OCI-LY1 (cell line): Measurements from ENCODE around the gene TPM1.

Experiments used
- H2AFZ ChIP-seq: fragments of 200-600 bp; sonication (generic), shearing (Covaris generic); 2 replicates; pipeline ENCODE4 v1.6.0; 2014; ENCODE audit warnings: antibody characterized with exemption, mild to moderate bottlenecking, low read length
- H3F3A ChIP-seq: fragments of 200-600 bp; sonication (generic), shearing (Covaris generic); 2 replicates; pipeline ENCODE4 v1.6.0; 2014; ENCODE audit warnings: mild to moderate bottlenecking, antibody characterized with exemption, low read length, moderate library complexity; ENCODE audit not compliant: insufficient read depth
- H3K27ac ChIP-seq: fragments of 200-600 bp; sonication (generic); 2 replicates; pipeline ENCODE4 v1.5.1; 2014; ENCODE audit warnings: low read length, mixed run types, mild to moderate bottlenecking, low read depth; ENCODE audit not compliant: poor library complexity, severe bottlenecking
- H3K27me3 ChIP-seq: fragments of 200-600 bp; sonication (generic); 2 replicates; pipeline ENCODE4 v1.6.0; 2014; ENCODE audit warnings: antibody characterized with exemption, mild to moderate bottlenecking, low read length, moderate library complexity; ENCODE audit not compliant: insufficient read depth
- H3K36me3 ChIP-seq: fragments of 200-600 bp; sonication (generic); 2 replicates; pipeline ENCODE4 v1.6.1; 2014; ENCODE audit warnings: mild to moderate bottlenecking, antibody characterized with exemption, low read length, moderate library complexity, mixed read lengths; ENCODE audit not compliant: insufficient read depth
- H3K4me1 ChIP-seq: fragments of 200-600 bp; sonication (generic); 2 replicates; pipeline ENCODE4 v1.5.1; 2014; ENCODE audit warnings: mild to moderate bottlenecking, low read length, moderate library complexity; ENCODE audit not compliant: insufficient read depth, severe bottlenecking
- H3K4me2 ChIP-seq: fragments of 200-600 bp; sonication (generic), shearing (Covaris generic); 2 replicates; pipeline ENCODE4 v1.6.1; 2014; ENCODE audit warnings: low read length
- H3K4me3 ChIP-seq: fragments of 200-600 bp; sonication (generic); 2 replicates; pipeline ENCODE4 v1.5.1; 2014; ENCODE audit warnings: low read length, low read depth, mild to moderate bottlenecking, mixed read lengths; ENCODE audit not compliant: poor library complexity, severe bottlenecking
- H3K79me2 ChIP-seq: fragments of 200-600 bp; shearing (Covaris generic); 2 replicates; pipeline ENCODE4 v1.6.1; 2016; ENCODE audit warnings: mixed run types, low read length, mixed read lengths; ENCODE audit not compliant: insufficient read depth
- H3K9ac ChIP-seq: fragments of 200-600 bp; sonication (generic), shearing (Covaris generic); 2 replicates; pipeline ENCODE4 v1.6.1; 2014; ENCODE audit warnings: mild to moderate bottlenecking, low read length, mixed read lengths
- H3K9me2 ChIP-seq: fragments of 200-600 bp; sonication (generic), shearing (Covaris generic); 2 replicates; pipeline ENCODE4 v1.6.1; 2014; ENCODE audit warnings: low read depth, mild to moderate bottlenecking, low read length, mixed read lengths
- H3K9me3 ChIP-seq: fragments of 200-600 bp; shearing (Covaris generic); 2 replicates; pipeline ENCODE4 v1.6.1; 2014; ENCODE audit warnings: low read length, mixed read lengths
- H4K20me1 ChIP-seq: fragments of 200-600 bp; sonication (generic), shearing (Covaris generic); 2 replicates; pipeline ENCODE4 v1.6.0; 2016; ENCODE audit warnings: mild to moderate bottlenecking, low read length; ENCODE audit not compliant: insufficient read depth
- EZH2 ChIP-seq: fragments of 200-600 bp; sonication (generic), shearing (Covaris generic); IDR thresholded peaks from 2 replicates; pipeline ENCODE4 v1.8.0; 2017; ENCODE audit warnings: borderline replicate concordance, mixed run types, mild to moderate bottlenecking, antibody characterized with exemption, low read length, moderate library complexity, mixed read lengths
- TF ChIP-seq, protein P1 (sequence below): fragments of 200-600 bp; sonication (generic), shearing (Covaris generic); IDR thresholded peaks from 2 replicates; pipeline ENCODE4 v1.5.1; 2017; ENCODE audit warnings: mild to moderate bottlenecking, antibody characterized with exemption, low read length, moderate library complexity, mixed read lengths

The TPM1 gene

DNA sequence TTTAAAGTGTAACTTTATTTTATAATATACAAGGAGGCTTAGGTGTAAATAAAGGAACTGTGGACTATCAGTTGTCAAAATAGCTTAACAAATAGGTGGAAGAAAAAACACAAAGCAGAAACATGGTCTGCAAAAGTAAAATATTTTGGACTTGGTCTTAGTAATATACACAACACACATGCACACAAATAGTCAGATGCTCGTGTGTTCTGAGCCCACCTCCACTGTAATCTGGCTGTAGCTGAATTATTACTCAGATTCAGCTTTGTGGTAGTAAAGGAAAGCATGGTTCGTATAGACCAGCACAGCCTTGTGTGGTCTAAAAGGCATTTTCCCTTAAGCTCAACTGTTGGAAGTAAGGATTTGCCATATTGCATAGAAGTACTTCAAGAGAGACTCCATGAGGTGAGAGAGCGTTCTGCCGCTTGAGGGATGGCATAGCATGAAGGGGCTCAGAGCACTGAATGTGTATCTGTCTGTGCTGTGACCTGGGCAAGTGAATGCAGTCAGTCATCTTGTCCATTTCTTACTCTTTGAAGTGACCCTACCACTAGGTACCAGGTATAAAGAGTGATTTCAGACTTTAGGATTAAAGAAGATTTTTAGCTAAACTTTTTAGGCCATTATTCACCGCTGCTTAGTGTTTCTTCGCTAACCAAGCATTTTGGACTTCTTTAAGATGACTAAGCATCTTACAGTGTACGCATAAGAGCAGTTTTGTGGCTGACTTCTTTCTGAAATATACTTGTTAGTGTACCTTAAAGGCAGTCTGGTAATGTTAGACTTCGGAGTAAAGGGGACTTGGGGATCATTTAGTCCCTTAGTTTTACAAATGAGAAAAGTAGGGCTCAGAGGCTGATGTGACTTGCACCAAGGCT lies 15.2 kb downstream of the TPM1 start:
- Histone ChIP-seq H2AFZ (no peak overlapping the region), H3K4me3 (no peak overlapping the region), H3K9me3 (no peaks in the 10 kb centered on the region), H3K27me3 (no peaks in the 10 kb centered on the region; the same call in 1 of the 2 replicates), H3K9me2 (no peaks in the 10 kb centered on the region), H3K4me2 (no peak overlapping the region), H3K9ac (no peak overlapping the region), H4K20me1 (no peaks in the 10 kb centered on the region), H3F3A (no peaks in the 10 kb centered on the region), H3K79me2 (no peaks in the 10 kb centered on the region), H3K4me1 (no peaks in the 10 kb centered on the region), H3K36me3 (no peaks in the 10 kb centered on the region), H3K27ac (no peak overlapping the region)
- TF ChIP-seq EZH2, result no peak
- TF ChIP-seq, protein P1, sequence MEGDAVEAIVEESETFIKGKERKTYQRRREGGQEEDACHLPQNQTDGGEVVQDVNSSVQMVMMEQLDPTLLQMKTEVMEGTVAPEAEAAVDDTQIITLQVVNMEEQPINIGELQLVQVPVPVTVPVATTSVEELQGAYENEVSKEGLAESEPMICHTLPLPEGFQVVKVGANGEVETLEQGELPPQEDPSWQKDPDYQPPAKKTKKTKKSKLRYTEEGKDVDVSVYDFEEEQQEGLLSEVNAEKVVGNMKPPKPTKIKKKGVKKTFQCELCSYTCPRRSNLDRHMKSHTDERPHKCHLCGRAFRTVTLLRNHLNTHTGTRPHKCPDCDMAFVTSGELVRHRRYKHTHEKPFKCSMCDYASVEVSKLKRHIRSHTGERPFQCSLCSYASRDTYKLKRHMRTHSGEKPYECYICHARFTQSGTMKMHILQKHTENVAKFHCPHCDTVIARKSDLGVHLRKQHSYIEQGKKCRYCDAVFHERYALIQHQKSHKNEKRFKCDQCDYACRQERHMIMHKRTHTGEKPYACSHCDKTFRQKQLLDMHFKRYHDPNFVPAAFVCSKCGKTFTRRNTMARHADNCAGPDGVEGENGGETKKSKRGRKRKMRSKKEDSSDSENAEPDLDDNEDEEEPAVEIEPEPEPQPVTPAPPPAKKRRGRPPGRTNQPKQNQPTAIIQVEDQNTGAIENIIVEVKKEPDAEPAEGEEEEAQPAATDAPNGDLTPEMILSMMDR, result no peak

DNA sequence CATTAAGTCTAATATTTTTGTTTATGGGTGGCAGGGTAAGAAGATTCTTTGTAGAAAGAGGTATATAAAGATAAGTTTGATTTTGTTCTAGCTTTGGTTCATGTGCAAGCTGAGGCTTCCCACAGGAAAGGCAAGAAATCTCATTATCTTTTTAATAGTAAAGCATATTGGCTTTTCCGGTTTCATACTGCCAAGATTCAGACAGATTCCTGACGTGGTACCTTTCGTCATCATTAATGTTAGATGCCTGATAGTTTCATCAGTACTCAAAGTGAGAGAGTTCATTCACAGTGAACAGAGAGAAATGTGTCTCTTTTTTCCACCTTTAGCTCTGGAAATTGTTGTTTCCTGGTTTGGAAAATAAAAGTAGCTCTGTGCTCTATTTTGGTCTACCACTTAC lies 16.5 kb downstream of the TPM1 start:
- no peak overlapping the region for H3K9ac ChIP-seq
- no peaks in the 10 kb centered on the region for H3K36me3 ChIP-seq
- H3K79me2 ChIP-seq, result no peaks in the 10 kb centered on the region
- no peaks in the 10 kb centered on the region for H3K4me1 ChIP-seq
- TF ChIP-seq EZH2, result no peak
- TF ChIP-seq, protein P1, result no peak
- no peaks in the 10 kb centered on the region for H3K9me3 ChIP-seq
- H3K27ac ChIP-seq, result no peak overlapping the region
- no peak overlapping the region for H3K4me2 ChIP-seq
- no peaks in the 10 kb centered on the region; the same call in 1 of the 2 replicates for H3K27me3 ChIP-seq
- H4K20me1 ChIP-seq, result no peaks in the 10 kb centered on the region
- no peak overlapping the region for H3K4me3 ChIP-seq
- H3F3A ChIP-seq, result no peaks in the 10 kb centered on the region
- no peak overlapping the region for H2AFZ ChIP-seq
- H3K9me2 ChIP-seq, result no peaks in the 10 kb centered on the region

DNA sequence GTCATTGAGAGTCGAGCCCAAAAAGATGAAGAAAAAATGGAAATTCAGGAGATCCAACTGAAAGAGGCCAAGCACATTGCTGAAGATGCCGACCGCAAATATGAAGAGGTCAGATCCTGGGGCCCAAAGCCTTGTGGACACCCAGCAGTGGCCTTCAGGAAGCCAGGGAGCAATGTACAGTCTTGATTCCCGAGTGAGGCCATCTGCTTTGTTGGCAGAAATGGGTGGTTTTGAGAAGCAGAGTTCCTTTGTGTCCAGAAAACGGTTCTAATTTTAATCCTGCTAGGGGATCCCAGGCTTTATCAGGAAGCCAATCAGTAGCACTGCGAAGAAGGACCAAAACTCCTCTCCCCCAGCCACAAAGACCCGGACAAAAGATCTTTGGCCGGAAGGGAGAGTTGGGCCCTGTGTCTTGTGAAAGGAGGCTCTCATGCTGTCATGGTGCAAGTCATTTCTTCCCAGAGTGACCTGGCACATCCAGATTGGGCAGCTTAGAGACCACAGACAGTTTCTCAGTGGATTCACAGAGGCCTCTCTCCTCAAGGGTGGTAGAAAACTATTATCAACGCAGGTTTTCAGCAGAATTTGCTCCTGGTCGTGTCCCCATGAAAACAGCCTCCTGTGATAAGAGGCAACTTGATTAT lies 17.1 kb downstream of the TPM1 start:
- no peak overlapping the region for H3K9ac ChIP-seq
- H3K4me2 ChIP-seq, result no peak overlapping the region

More for the DNA sequence above, 17.1 kb downstream of the TPM1 start:
- Histone ChIP-seq H3K36me3 (no peaks in the 10 kb centered on the region), H3K4me3 (no peak overlapping the region), H3K9me2 (no peaks in the 10 kb centered on the region), H3K4me1 (no peaks in the 10 kb centered on the region), H3K27me3 (no peaks in the 10 kb centered on the region; the same call in 1 of the 2 replicates), H4K20me1 (no peaks in the 10 kb centered on the region), H3K79me2 (no peaks in the 10 kb centered on the region), H3K27ac (no peak overlapping the region), H2AFZ (no peak overlapping the region), H3F3A (no peaks in the 10 kb centered on the region), H3K9me3 (no peaks in the 10 kb centered on the region)
- TF ChIP-seq EZH2, result no peak
- TF ChIP-seq, protein P1, result no peak
